Measurements from ENCODE around the gene WFDC6.
A peak's percentile ranks its signal among the peaks of the same experiment; 100 is the strongest.
"Not testable (repeated sequence)": the region's sequence is repeated elsewhere in the genome, so short reads cannot be mapped to it uniquely, and the experiment has no call there.

Gene WFDC6

GRCh38 chr20:45539382-45539781 lies at the start of gene WFDC6:
Gene WFDC6, minus strand, starts transcription at chr20:45539482. Its CDS starts 75 bp downstream, at chr20:45539407.
- DNase-seq, result no peak

DNA sequence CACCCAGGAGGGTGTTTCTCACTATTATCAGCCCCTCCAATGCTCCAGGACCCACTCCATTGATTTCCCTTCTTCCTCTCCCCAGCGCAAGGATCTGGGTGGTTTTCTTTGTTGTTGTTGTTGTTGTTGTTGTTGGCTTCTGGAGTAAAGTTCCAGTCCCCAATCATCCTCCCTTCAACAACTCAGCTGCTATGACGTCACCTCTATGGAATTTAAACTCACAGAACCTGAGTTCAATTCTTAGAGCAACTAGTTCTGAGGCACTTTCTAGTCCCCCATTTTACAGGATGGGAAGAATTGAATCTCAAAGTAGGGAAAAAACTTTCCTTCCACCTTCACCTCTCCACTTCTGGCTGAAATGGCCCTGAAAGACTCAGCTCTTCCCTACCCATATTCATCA lies 49.5 kb upstream of the WFDC6 start:
- no peak for DNase-seq

- not testable (repeated sequence) for DNase-seq
Measured at GRCh38 chr20:45585986-45586385, 46.7 kb upstream of the WFDC6 start.

- DNase-seq, result not testable (repeated sequence)
Measured at GRCh38 chr20:45584294-45584693, 45.0 kb upstream of the WFDC6 start.

GRCh38 chr20:45583502-45583901 lies 44.2 kb upstream of the WFDC6 start:
- DNase-seq, result no peak

DNA sequence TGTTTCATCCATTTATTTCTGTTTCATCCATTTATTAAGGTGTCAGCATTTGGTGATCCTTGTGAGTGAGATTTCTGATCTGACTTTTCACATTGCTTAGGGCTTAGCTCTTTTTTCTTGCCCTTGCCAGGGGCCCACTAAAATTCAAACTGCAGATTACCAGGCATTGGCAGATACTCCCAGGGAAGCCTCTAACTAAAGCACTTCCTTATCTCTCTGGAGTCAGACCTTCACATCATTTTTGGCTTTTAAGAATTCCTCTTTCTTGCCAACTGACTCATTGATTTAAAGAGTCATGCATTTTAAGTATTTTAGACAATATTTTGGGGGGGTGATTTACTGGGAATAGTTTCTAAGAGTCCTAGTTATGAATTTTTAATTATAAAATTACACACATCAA lies 42.4 kb upstream of the WFDC6 start:
- DNase-seq, result no peak

- no peak for DNase-seq
Measured at GRCh38 chr20:45579184-45579583, 39.9 kb upstream of the WFDC6 start, which contains the start of gene WFDC8. Gene WFDC8, minus strand, starts transcription at chr20:45579284. Its CDS starts 37 bp downstream, at chr20:45579247.

- DNase-seq, result no peak
Measured at GRCh38 chr20:45578231-45578630, 38.9 kb upstream of the WFDC6 start.

GRCh38 chr20:45576995-45577394 lies 37.7 kb upstream of the WFDC6 start:
- no peak for DNase-seq

GRCh38 chr20:45575931-45576330 lies 36.6 kb upstream of the WFDC6 start:
- no peak for DNase-seq

GRCh38 chr20:45569650-45570049 lies 30.4 kb upstream of the WFDC6 start:
- DNase-seq, result not testable (repeated sequence)

GRCh38 chr20:45564760-45565276 lies 25.5 kb upstream of the WFDC6 start:
- no peak for DNase-seq

DNA sequence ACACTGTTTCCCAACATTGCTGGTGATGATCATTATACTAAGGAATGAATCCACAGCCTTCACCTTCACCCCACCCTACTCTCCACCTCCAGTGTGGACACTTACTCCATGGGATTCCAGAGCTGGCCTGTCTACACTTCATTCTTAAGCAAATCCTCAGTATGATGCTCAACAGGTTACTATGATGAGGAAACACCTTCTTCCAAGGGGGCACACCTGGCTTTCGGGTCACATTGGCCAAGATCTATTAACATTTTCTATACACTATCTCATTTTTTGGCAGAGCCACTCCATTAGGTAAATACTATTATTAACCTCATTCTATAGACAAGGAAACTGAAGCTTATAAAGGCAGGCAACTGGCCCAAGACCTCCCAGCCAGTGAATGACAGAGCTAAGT lies 15.9 kb upstream of the WFDC6 start:
- no peak for DNase-seq

- peak; percentile 56 for DNase-seq
Measured at GRCh38 chr20:45552456-45552855, 13.2 kb upstream of the WFDC6 start.

GRCh38 chr20:45550765-45551164 lies 11.5 kb upstream of the WFDC6 start:
- no peak for DNase-seq

DNA sequence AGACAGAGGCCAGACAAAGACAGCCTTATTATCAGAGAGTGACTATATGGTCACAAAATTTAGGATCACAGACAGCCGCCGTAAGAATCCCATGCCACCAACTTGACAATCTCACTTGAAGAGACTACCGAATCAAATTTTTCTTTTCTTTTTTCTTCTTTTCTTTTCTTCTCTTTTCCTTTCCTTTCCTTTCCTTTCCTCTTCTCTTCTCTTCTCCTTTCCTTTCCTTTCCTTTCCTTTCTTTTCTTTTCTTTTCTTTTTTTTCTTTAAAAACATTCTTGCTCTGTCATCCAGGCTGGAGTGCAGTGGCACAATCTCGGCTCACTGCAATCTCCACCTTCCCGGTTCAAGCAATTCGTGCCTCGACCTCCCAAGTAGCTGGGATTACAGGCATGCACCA lies 9.1 kb upstream of the WFDC6 start:
- DNase-seq, result no peak

- no peak for DNase-seq
Measured at GRCh38 chr20:45547206-45547770, 8.0 kb upstream of the WFDC6 start, which contains the start of gene EPPIN. Gene EPPIN, minus strand, starts transcription at chr20:45547401. Its CDS starts 44 bp downstream, at chr20:45547357.

GRCh38 chr20:45545754-45546453 lies 6.6 kb upstream of the WFDC6 start:
- DNase-seq, result peak; percentile 19

DNA sequence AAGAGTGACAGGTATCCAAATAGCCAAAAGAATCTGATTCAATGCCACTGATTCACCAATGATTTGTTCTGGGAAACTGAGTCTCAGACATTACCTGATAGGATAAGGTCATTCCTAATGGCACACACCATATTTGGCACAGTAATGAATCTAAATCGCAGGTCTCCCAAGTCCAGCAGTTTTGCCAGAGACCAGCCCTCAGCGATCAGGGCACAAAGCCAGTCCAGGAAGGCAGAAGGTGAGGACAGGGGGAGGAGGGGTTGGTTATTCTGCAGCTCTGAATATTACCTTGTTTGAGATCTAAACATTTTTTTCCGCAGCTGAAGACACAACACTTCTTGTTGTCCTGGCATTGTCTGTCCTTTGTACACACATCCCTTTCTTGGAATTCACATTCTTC lies 6.1 kb upstream of the WFDC6 start:
- no peak for DNase-seq

- DNase-seq, result no peak
Measured at GRCh38 chr20:45538209-45538799, 978 bp downstream of the WFDC6 start.

GRCh38 chr20:45527294-45527693 lies 12.0 kb downstream of the WFDC6 start:
- DNase-seq, result no peak

- DNase-seq, result no peak
Measured at GRCh38 chr20:45523821-45524220, 15.5 kb downstream of the WFDC6 start.

GRCh38 chr20:45518282-45518681 lies 21.0 kb downstream of the WFDC6 start:
- DNase-seq, result no peak

All from NCI-H1105 (cell line).